HepG2 (cell line): ENCODE measurements around the gene AP3B1.

ENCODE experiments used
- ETS1 ChIP-seq: sonication (generic); formaldehyde crosslinking; IDR thresholded peaks from 2 replicates; pipeline ENCODE4 v1.4.0; 2020; ENCODE audit warnings: missing genetic modification reagents
- EZH2 ChIP-seq: conservative IDR thresholded peaks from 2 replicates; pipeline ENCODE4 v1.6.1; 2012; ENCODE audit warnings: mild to moderate bottlenecking, low read depth, low read length, moderate library complexity
- HDAC1 ChIP-seq: sonication (generic); formaldehyde crosslinking; IDR thresholded peaks from 2 replicates; pipeline ENCODE4 v1.5.1; 2020; ENCODE audit warnings: mild to moderate bottlenecking, missing genetic modification reagents
- HMGA1 ChIP-seq: sonication (generic); formaldehyde crosslinking; conservative IDR thresholded peaks from 2 replicates; pipeline ENCODE4 v1.4.0; 2020; ENCODE audit warnings: missing genetic modification reagents
- MLXIP ChIP-seq: sonication (generic); formaldehyde crosslinking; IDR thresholded peaks from 2 replicates; pipeline ENCODE4 v1.9.0; 2021; ENCODE audit warnings: missing genetic modification reagents, borderline replicate concordance
- NFE2L2 ChIP-seq: fragments of 150-350 bp; IDR thresholded peaks from 2 replicates; pipeline ENCODE4 v1.6.1; 2014; ENCODE audit warnings: low read length
- PAF1 ChIP-seq: IDR thresholded peaks from 2 replicates; pipeline ENCODE4 v1.6.1; 2016; ENCODE audit warnings: missing genetic modification reagents, missing compliant biosample characterization
- PBX3 ChIP-seq: sonication (generic); formaldehyde crosslinking; IDR thresholded peaks from 2 replicates; pipeline ENCODE4 v1.8.1; 2023; ENCODE audit warnings: missing genetic modification reagents, inconsistent platforms, borderline replicate concordance
- POLR2A ChIP-seq, 2 experiments: IDR thresholded peaks; 2 replicates each; pipeline ENCODE4 v1.6.1; 2011; ENCODE audit warnings: low read depth in 2 of 2, low read length in 2 of 2, mild to moderate bottlenecking in 1 of 2, moderate library complexity in 1 of 2; ENCODE audit not compliant: insufficient read depth in 1 of 2
- PRDM10 ChIP-seq: sonication (generic); formaldehyde crosslinking; IDR thresholded peaks from 2 replicates; pipeline ENCODE4 v1.4.0; 2020; ENCODE audit warnings: low read depth, missing genetic modification reagents
- TARDBP ChIP-seq: sonication (generic); formaldehyde crosslinking; IDR thresholded peaks from 2 replicates; pipeline ENCODE4 v1.8.0; 2022; ENCODE audit warnings: mild to moderate bottlenecking, missing genetic modification reagents
- ZFX ChIP-seq: sonication (generic); formaldehyde crosslinking; IDR thresholded peaks from 2 replicates; pipeline ENCODE4 v1.4.0; 2020; ENCODE audit warnings: mild to moderate bottlenecking, low read depth, missing genetic modification reagents, moderate library complexity
- ZNF550 ChIP-seq: sonication (generic); formaldehyde crosslinking; IDR thresholded peaks from 2 replicates; pipeline ENCODE4 v1.4.0; 2020; ENCODE audit warnings: mild to moderate bottlenecking, missing genetic modification reagents, borderline replicate concordance
- ZNF678 ChIP-seq: sonication (generic); formaldehyde crosslinking; IDR thresholded peaks from 2 replicates; pipeline ENCODE4 v1.4.0; 2020; ENCODE audit warnings: mild to moderate bottlenecking, missing genetic modification reagents

- no peak for TF ChIP-seq HDAC1 (CRISPR knock-in tag)
- no peak for TF ChIP-seq ZNF550 (CRISPR knock-in tag)
- TF ChIP-seq MLXIP (CRISPR knock-in tag), result no peak
- TF ChIP-seq ZNF678 (CRISPR knock-in tag), result no peak
- no peak for TF ChIP-seq TARDBP (CRISPR knock-in tag)
- no peak for TF ChIP-seq ETS1 (CRISPR knock-in tag)
- TF ChIP-seq POLR2A (IDR thresholded peaks at IDR 0.05; ENCODE audit: insufficient read depth in 1 of 2, low read depth in 2 of 2, low read length in 2 of 2), result no peak
- TF ChIP-seq PAF1 (CRISPR knock-in tag), result no peak
- no peak for TF ChIP-seq ZFX (CRISPR knock-in tag)
- no peak for TF ChIP-seq HMGA1 (CRISPR knock-in tag)
- TF ChIP-seq NFE2L2, result no peak
- no peak for TF ChIP-seq PBX3 (CRISPR knock-in tag)
- TF ChIP-seq PRDM10 (CRISPR knock-in tag), result no peak
- TF ChIP-seq EZH2, result no peak
Observed at GRCh38 chr5:78283802-78284201, 10.7 kb downstream of the AP3B1 start.
